PC-9 (cell line): ENCODE results near the gene OR3A2.

Experiments
- EZH2 ChIP-seq: fragments of 200-600 bp; sonication (generic); IDR thresholded peaks from 2 replicates; pipeline ENCODE4 v1.8.0; 2017; ENCODE audit warnings: antibody characterized with exemption, low read depth
- TF ChIP-seq, protein P1 (sequence below): fragments of 200-600 bp; sonication (generic); conservative IDR thresholded peaks from 2 replicates; pipeline ENCODE4 v1.6.1; 2017; ENCODE audit warnings: mixed run types, antibody characterized with exemption, mild to moderate bottlenecking, moderate library complexity

- TF ChIP-seq EZH2: no peak
- TF ChIP-seq, protein P1, sequence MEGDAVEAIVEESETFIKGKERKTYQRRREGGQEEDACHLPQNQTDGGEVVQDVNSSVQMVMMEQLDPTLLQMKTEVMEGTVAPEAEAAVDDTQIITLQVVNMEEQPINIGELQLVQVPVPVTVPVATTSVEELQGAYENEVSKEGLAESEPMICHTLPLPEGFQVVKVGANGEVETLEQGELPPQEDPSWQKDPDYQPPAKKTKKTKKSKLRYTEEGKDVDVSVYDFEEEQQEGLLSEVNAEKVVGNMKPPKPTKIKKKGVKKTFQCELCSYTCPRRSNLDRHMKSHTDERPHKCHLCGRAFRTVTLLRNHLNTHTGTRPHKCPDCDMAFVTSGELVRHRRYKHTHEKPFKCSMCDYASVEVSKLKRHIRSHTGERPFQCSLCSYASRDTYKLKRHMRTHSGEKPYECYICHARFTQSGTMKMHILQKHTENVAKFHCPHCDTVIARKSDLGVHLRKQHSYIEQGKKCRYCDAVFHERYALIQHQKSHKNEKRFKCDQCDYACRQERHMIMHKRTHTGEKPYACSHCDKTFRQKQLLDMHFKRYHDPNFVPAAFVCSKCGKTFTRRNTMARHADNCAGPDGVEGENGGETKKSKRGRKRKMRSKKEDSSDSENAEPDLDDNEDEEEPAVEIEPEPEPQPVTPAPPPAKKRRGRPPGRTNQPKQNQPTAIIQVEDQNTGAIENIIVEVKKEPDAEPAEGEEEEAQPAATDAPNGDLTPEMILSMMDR: no peak
These were observed 3.7 kb upstream of the OR3A2 start for GRCh38 chr17:3389791-3390190.
